PC-9 (cell line): ENCODE results near the gene CELF1.

Experiments
- CTCF ChIP-seq: fragments of 200-600 bp; sonication (generic); conservative IDR thresholded peaks from 2 replicates; pipeline ENCODE4 v1.6.1; 2017; ENCODE audit warnings: mixed run types, antibody characterized with exemption, mild to moderate bottlenecking, moderate library complexity
- EZH2 ChIP-seq: fragments of 200-600 bp; sonication (generic); IDR thresholded peaks from 2 replicates; pipeline ENCODE4 v1.8.0; 2017; ENCODE audit warnings: antibody characterized with exemption, low read depth

- TF ChIP-seq CTCF = no peak
- no peak for TF ChIP-seq EZH2
Observed at GRCh38 chr11:47443817-47444216, 109.1 kb downstream of the CELF1 start.
